IPS-18c (cell line): ENCODE results near the gene CHD9.
A peak's percentile ranks its signal among the peaks of the same experiment; 100 is the strongest.
"Not testable (repeated sequence)": the region's sequence is repeated elsewhere in the genome, so short reads cannot be mapped to it uniquely, and the experiment has no call there.

Experiments used
- H3K4me3 ChIP-seq: 2 replicates; pipeline ENCODE4 v1.7.0; 2013; ENCODE audit warnings: low read depth, mild to moderate bottlenecking, low read length, moderate library complexity; ENCODE audit not compliant: insufficient read depth
- H3K9me3 ChIP-seq: one replicate; pipeline ENCODE4 v1.6.1; 2013; ENCODE audit warnings: mild to moderate bottlenecking, low read length, moderate library complexity; ENCODE audit not compliant: control insufficient read depth, insufficient read depth

Gene CHD9

GRCh38 chr16:53054670-53055485 lies at the start of gene CHD9:
CHD9 (plus strand) TSS chr16:53054991; CDS start chr16:53156090, 101,099 bp downstream.
- peak within 1 kb of the TSS; percentile 85 for H3K4me3 ChIP-seq
- H3K9me3 ChIP-seq = no peaks in the 10 kb centered on the region

- peaks cover 2% of the 10 kb centered on the region for H3K9me3 ChIP-seq
- H3K4me3 ChIP-seq = no peak overlapping the region
Observed at GRCh38 chr16:53007095-53007494, 47.7 kb upstream of the CHD9 start.

- H3K9me3 ChIP-seq = no peaks in the 10 kb centered on the region
- H3K4me3 ChIP-seq = no peak overlapping the region
Observed at GRCh38 chr16:53014287-53014686, 40.5 kb upstream of the CHD9 start.

- no peaks in the 10 kb centered on the region for H3K9me3 ChIP-seq
- H3K4me3 ChIP-seq = no peak overlapping the region
Observed at GRCh38 chr16:53018834-53019416, 35.9 kb upstream of the CHD9 start.

- H3K4me3 ChIP-seq = no peak overlapping the region
- no peaks in the 10 kb centered on the region for H3K9me3 ChIP-seq
Observed at GRCh38 chr16:53022374-53022773, 32.4 kb upstream of the CHD9 start.

GRCh38 chr16:53024045-53024444 lies 30.7 kb upstream of the CHD9 start:
- no peaks in the 10 kb centered on the region for H3K9me3 ChIP-seq
- H3K4me3 ChIP-seq = no peak overlapping the region

GRCh38 chr16:53029971-53030370 lies 24.8 kb upstream of the CHD9 start:
- Histone ChIP-seq H3K9me3 (peaks cover 13% of the 10 kb centered on the region), H3K4me3 (no peak overlapping the region)

GRCh38 chr16:53031323-53031942 lies 23.4 kb upstream of the CHD9 start:
- Histone ChIP-seq H3K9me3 (peaks cover 13% of the 10 kb centered on the region), H3K4me3 (no peak overlapping the region)

GRCh38 chr16:53034306-53034705 lies 20.5 kb upstream of the CHD9 start:
- H3K4me3 ChIP-seq = no peak overlapping the region
- peaks cover 13% of the 10 kb centered on the region for H3K9me3 ChIP-seq

- peaks cover 13% of the 10 kb centered on the region for H3K9me3 ChIP-seq
- no peak overlapping the region for H3K4me3 ChIP-seq
Observed at GRCh38 chr16:53035176-53035942, 19.4 kb upstream of the CHD9 start.

- Histone ChIP-seq H3K9me3 (peaks cover 13% of the 10 kb centered on the region), H3K4me3 (no peak overlapping the region)
Observed at GRCh38 chr16:53036066-53036465, 18.7 kb upstream of the CHD9 start.

GRCh38 chr16:53036711-53037110 lies 18.1 kb upstream of the CHD9 start:
- peaks cover 13% of the 10 kb centered on the region for H3K9me3 ChIP-seq
- H3K4me3 ChIP-seq = not testable (repeated sequence)

- H3K4me3 ChIP-seq = no peak overlapping the region
- no peaks in the 10 kb centered on the region for H3K9me3 ChIP-seq
Observed at GRCh38 chr16:53040788-53041187, 14.0 kb upstream of the CHD9 start.

- peak overlapping the region; percentile 58; the same call in 1 of the 2 replicates for H3K4me3 ChIP-seq
- H3K9me3 ChIP-seq = no peaks in the 10 kb centered on the region
Observed at GRCh38 chr16:53041320-53042051, 13.3 kb upstream of the CHD9 start.

- Histone ChIP-seq H3K9me3 (no peaks in the 10 kb centered on the region), H3K4me3 (peak overlapping the region; percentile 58; the same call in 1 of the 2 replicates)
Observed at GRCh38 chr16:53042235-53042701, 12.5 kb upstream of the CHD9 start.

- no peaks in the 10 kb centered on the region for H3K9me3 ChIP-seq
- peak overlapping the region; percentile 58 for H3K4me3 ChIP-seq
Observed at GRCh38 chr16:53043428-53043831, 11.4 kb upstream of the CHD9 start.
